IMR-90 (cell line): ENCODE results near the gene C1QTNF8. TPM values are rescaled to one million over a fixed set of nuclear protein-coding genes. Genes with fewer than 3 reads are reported as not detected.

Experiments
- ATAC-seq: fragments of 200-7000 bp; cut with Tn5 transposase; 2 replicates; pipeline ENCODE4 v1.9.1; 2020; ENCODE audit warnings: low read depth, mild to moderate bottlenecking, moderate library complexity
- BruUV-seq: library from RNA; stranded (reverse); fragments of 400-500 nt; replicated peaks from 2 replicates; lab custom pipeline; 2021; lab: Mats Ljungman, UMichigan
- CTCF ChIA-PET: fragments of 300-600 bp; formaldehyde crosslinking; extraction: SDS; loops from one replicate; lab custom pipeline; 2021; ENCODE audit warnings: antibody characterized with exemption; lab: Yijun Ruan, JAX
- POLR2A ChIA-PET: fragments of 300-600 bp; sonication (Branson Sonifier 250); formaldehyde crosslinking; loops from one replicate; lab custom pipeline; 2022; ENCODE audit warnings: antibody characterized with exemption; ENCODE audit not compliant: unreplicated experiment; lab: Charles Lee
- DNase-seq: peaks from one replicate; pipeline ENCODE4 v3.0.0; 2013
- H2AFZ ChIP-seq: replicated peaks from 2 replicates; pipeline ENCODE3; 2013; ENCODE audit warnings: low read length, mild to moderate bottlenecking; ENCODE audit not compliant: poor library complexity
- H2AK5ac ChIP-seq: 2 replicates; pipeline ENCODE4 v1.6.1; 2013; ENCODE audit warnings: low read depth, low read length, inconsistent platforms
- H2AK9ac ChIP-seq: replicated peaks from 2 replicates; pipeline ENCODE3; 2013; ENCODE audit warnings: mild to moderate bottlenecking, low read depth, low read length, moderate library complexity; ENCODE audit not compliant: poor library complexity
- H2BK120ac ChIP-seq: 2 replicates; pipeline ENCODE4 v1.6.1; 2013; ENCODE audit warnings: low read depth, low read length, inconsistent platforms
- H2BK15ac ChIP-seq: 3 replicates; pipeline ENCODE4 v1.6.1; 2013; ENCODE audit warnings: low read depth, low read length, inconsistent platforms
- H2BK20ac ChIP-seq: 2 replicates; pipeline ENCODE4 v1.6.1; 2013; ENCODE audit warnings: low read depth, mild to moderate bottlenecking, inconsistent platforms, low read length, moderate library complexity
- H2BK5ac ChIP-seq: 2 replicates; pipeline ENCODE4 v1.6.1; 2013; ENCODE audit warnings: mild to moderate bottlenecking, low read depth, low read length, inconsistent platforms; ENCODE audit not compliant: poor library complexity, severe bottlenecking
- H3K14ac ChIP-seq: replicated peaks from 2 replicates; pipeline ENCODE4 v1.6.1; 2013; ENCODE audit warnings: low read depth, low read length, inconsistent platforms
- H3K18ac ChIP-seq: 2 replicates; pipeline ENCODE4 v1.6.1; 2013; ENCODE audit warnings: low read depth, low read length, control low read depth
- H3K23ac ChIP-seq: 2 replicates; pipeline ENCODE4 v1.6.1; 2013; ENCODE audit warnings: low read depth, low read length, inconsistent platforms
- H3K27ac ChIP-seq: 2 replicates; pipeline ENCODE4 v1.5.1; 2013; ENCODE audit warnings: mild to moderate bottlenecking, control low read depth, low read length; ENCODE audit not compliant: insufficient read depth
- H3K27me3 ChIP-seq: 2 replicates; pipeline ENCODE4 v1.6.1; 2013; ENCODE audit warnings: low read length; ENCODE audit not compliant: control insufficient read depth, insufficient read depth
- H3K36me3 ChIP-seq: 2 replicates; pipeline ENCODE4 v1.6.1; 2013; ENCODE audit warnings: low read length, mixed read lengths; ENCODE audit not compliant: control insufficient read depth, insufficient read depth
- H3K4ac ChIP-seq: 2 replicates; pipeline ENCODE4 v1.6.1; 2013; ENCODE audit warnings: low read depth, low read length, inconsistent platforms
- H3K4me1 ChIP-seq: 2 replicates; pipeline ENCODE4 v1.6.1; 2013; ENCODE audit warnings: low read length, mixed read lengths; ENCODE audit not compliant: control insufficient read depth, insufficient read depth
- H3K4me2 ChIP-seq: 2 replicates; pipeline ENCODE4 v1.6.1; 2013; ENCODE audit warnings: low read depth, mild to moderate bottlenecking, control low read depth, low read length, moderate library complexity
- H3K4me3 ChIP-seq: 2 replicates; pipeline ENCODE4 v1.5.1; 2013; ENCODE audit warnings: low read depth, mild to moderate bottlenecking, control low read depth, low read length, moderate library complexity; ENCODE audit not compliant: insufficient read depth
- H3K56ac ChIP-seq: 2 replicates; pipeline ENCODE4 v1.6.1; 2013; ENCODE audit warnings: low read length, inconsistent platforms; ENCODE audit not compliant: insufficient read depth; ENCODE audit errors: extremely low read depth
- H3K79me1 ChIP-seq, 2 experiments: 2 replicates each; pipeline ENCODE4 v1.6.1; 2013; ENCODE audit warnings: low read length in 2 of 2, inconsistent platforms in 1 of 2, low read depth in 1 of 2
- H3K9ac ChIP-seq: 2 replicates; pipeline ENCODE4 v1.6.1; 2013; ENCODE audit warnings: low read depth, low read length, control low read depth
- H3K9me1 ChIP-seq: 2 replicates; pipeline ENCODE4 v1.6.1; 2013; ENCODE audit warnings: low read length, inconsistent platforms; ENCODE audit not compliant: insufficient read depth
- H3K9me3 ChIP-seq: 2 replicates; pipeline ENCODE4 v1.6.1; 2013; ENCODE audit warnings: low read length; ENCODE audit not compliant: control insufficient read depth, insufficient read depth
- H4K20me1 ChIP-seq: 2 replicates; pipeline ENCODE4 v1.6.1; 2013; ENCODE audit warnings: low read length, inconsistent platforms; ENCODE audit not compliant: insufficient read depth
- H4K5ac ChIP-seq: 2 replicates; pipeline ENCODE4 v1.6.1; 2013; ENCODE audit warnings: mild to moderate bottlenecking, low read depth, low read length, control low read depth
- H4K8ac ChIP-seq, 2 experiments: 2 replicates each; pipeline ENCODE4 v1.6.1; 2013; ENCODE audit warnings: low read depth in 2 of 2, low read length in 2 of 2, control low read depth in 1 of 2, inconsistent platforms in 1 of 2
- H4K91ac ChIP-seq: 2 replicates; pipeline ENCODE4 v1.6.1; 2013; ENCODE audit warnings: low read depth, low read length, inconsistent platforms; ENCODE audit not compliant: insufficient read depth
- BHLHE40 ChIP-seq: fragments of 150-350 bp; IDR thresholded peaks from 2 replicates; pipeline ENCODE4 v1.6.1; 2016; ENCODE audit warnings: mild to moderate bottlenecking, low read depth, low read length
- CEBPB ChIP-seq: IDR thresholded peaks from 2 replicates; pipeline ENCODE4 v1.6.1; 2012; ENCODE audit warnings: low read depth, low read length, improper control_type of control experiment
- CHD1 ChIP-seq: IDR thresholded peaks from 2 replicates; pipeline ENCODE4 v1.6.1; 2012; ENCODE audit warnings: low read depth, low read length, improper control_type of control experiment
- CTCF ChIP-seq: conservative IDR thresholded peaks from 2 replicates; pipeline ENCODE4 v1.5.1; 2012; ENCODE audit warnings: mild to moderate bottlenecking, low read depth, low read length, improper control_type of control experiment
- ELK1 ChIP-seq: fragments of 150-350 bp; IDR thresholded peaks from 2 replicates; pipeline ENCODE4 v1.6.1; 2016; ENCODE audit warnings: low read depth, mild to moderate bottlenecking, low read length, moderate library complexity, borderline replicate concordance
- FOS ChIP-seq: fragments of 150-350 bp; IDR thresholded peaks from 2 replicates; pipeline ENCODE4 v1.6.1; 2016; ENCODE audit warnings: low read depth, low read length
- MAFK ChIP-seq: IDR thresholded peaks from 2 replicates; pipeline ENCODE4 v1.6.1; 2012; ENCODE audit warnings: low read depth, low read length, improper control_type of control experiment
- MAZ ChIP-seq: IDR thresholded peaks from 2 replicates; pipeline ENCODE4 v1.6.1; 2012; ENCODE audit warnings: low read depth, mild to moderate bottlenecking, low read length, improper control_type of control experiment, moderate library complexity, borderline replicate concordance
- MXI1 ChIP-seq: IDR thresholded peaks from 2 replicates; pipeline ENCODE4 v1.6.1; 2012; ENCODE audit warnings: low read depth, mild to moderate bottlenecking, low read length, moderate library complexity, borderline replicate concordance
- NFE2L2 ChIP-seq: fragments of 150-350 bp; IDR thresholded peaks from 2 replicates; pipeline ENCODE4 v1.6.1; 2016; ENCODE audit warnings: low read depth, mild to moderate bottlenecking, low read length
- POLR2A ChIP-seq: IDR thresholded peaks from 2 replicates; pipeline ENCODE4 v1.6.1; 2012; ENCODE audit warnings: mild to moderate bottlenecking, low read depth, low read length
- RCOR1 ChIP-seq: IDR thresholded peaks from 2 replicates; pipeline ENCODE4 v1.6.1; 2012; ENCODE audit warnings: mild to moderate bottlenecking, low read length, improper control_type of control experiment; ENCODE audit not compliant: insufficient replicate concordance
- RFX5 ChIP-seq: IDR thresholded peaks from 2 replicates; pipeline ENCODE4 v1.8.0; 2012; ENCODE audit warnings: low read depth, mild to moderate bottlenecking, low read length, moderate library complexity
- SMC3 ChIP-seq: fragments of 150-350 bp; IDR thresholded peaks from 2 replicates; pipeline ENCODE4 v1.6.1; 2016; ENCODE audit warnings: low read depth, mild to moderate bottlenecking, antibody characterized with exemption, low read length, moderate library complexity
- USF2 ChIP-seq: fragments of 150-350 bp; IDR thresholded peaks from 2 replicates; pipeline ENCODE4 v1.6.1; 2017; ENCODE audit warnings: mild to moderate bottlenecking, antibody characterized with exemption, low read length, low read depth
- WGBS, 2 experiments: methylation state at CpG; one replicate each; pipeline versions ENCODE4 v1.1.5 to v1.1.7; 2013; ENCODE audit warnings: missing lambda C conversion rate in 2 of 2; ENCODE audit not compliant: insufficient read length in 1 of 2; ENCODE audit errors: extremely low coverage in 2 of 2; 5-methylcytosine and 5-hydroxymethylcytosine counted together
- dilution Hi-C: fragments of 300-500 bp; cut with HindIII; formaldehyde crosslinking; loops from one replicate; pipeline ENCODE4 v1.14.3; 2018; ENCODE audit warnings: low sequenced_read_pairs; ENCODE audit not compliant: unreplicated experiment
- in situ Hi-C: fragments of 300-500 bp; cut with MboI; formaldehyde crosslinking; loops from 3 replicates; pipeline ENCODE4 v1.14.3; 2019; ENCODE audit warnings: low sequenced_read_pairs, inconsistent platforms, mixed read lengths
- intact Hi-C: fragments of 100-400 bp; cut with micrococcal nuclease; formaldehyde crosslinking; loops from 2 replicates; pipeline ENCODE4 v1.10.0; 2022
- polyA plus RNA-seq, 3 experiments: library from polyadenylated mRNA; depleted of rRNA; stranded (reverse); fragments of >200 nt; gene quantifications; 2 replicates each; pipeline ENCODE4 v1.2.3, GENCODE V29; 2012; ENCODE audit warnings: low replicate concordance in 1 of 3
- total RNA-seq: library from RNA; depleted of rRNA; stranded (reverse); fragments of >200 nt; gene quantifications from 2 replicates; pipeline ENCODE4 v1.2.3, GENCODE V29; 2012

C1QTNF8 gene
- total and polyA plus RNA-seq, 2 of the 4 experiments (the other 2 are of a cell fraction) = not detected

- Histone ChIP-seq H4K20me1 (no peaks in the 10 kb centered on the region), H3K27ac (no peak overlapping the region), H2BK20ac (no peak overlapping the region), H3K27me3 (peaks cover 7% of the 10 kb centered on the region; the same call in 1 of the 2 replicates), H3K18ac (no peak overlapping the region), H3K9ac (no peak overlapping the region), H3K9me1 (no peaks in the 10 kb centered on the region), H2AFZ (no peak overlapping the region), H3K23ac (no peak overlapping the region), H3K36me3 (no peaks in the 10 kb centered on the region), H2AK5ac (no peak overlapping the region), H4K91ac (no peak overlapping the region), H3K4me2 (no peak overlapping the region), H3K56ac (no peak overlapping the region), H2BK5ac (no peak overlapping the region), H3K4me3 (no peak overlapping the region), H2AK9ac (no peak overlapping the region), H2BK15ac (no peak overlapping the region), H4K8ac (no peak overlapping the region), H3K9me3 (peaks cover 6% of the 10 kb centered on the region), H4K5ac (no peak overlapping the region), H2BK120ac (no peak overlapping the region), H3K4ac (no peak overlapping the region), H3K79me1 (no peaks in the 10 kb centered on the region), H3K14ac (no peak overlapping the region), H3K4me1 (no peaks in the 10 kb centered on the region)
- DNase-seq (no peak), ATAC-seq (0 out of 2 replicates have a peak, but pooled peaks have one; percentile 55)
- in situ Hi-C loops = loop anchor here (25.0 kb wide), 1 partner anchor 345 kb away; the partner anchor contains the start of genes ANTKMT, FBXL16 and METRN
- 26% methylated on average over 20 of the region's 33 CpGs; no CpG with 5 or more reads in 1 of the 2 experiments for WGBS, 2 experiments
- CTCF ChIA-PET = interaction anchor here (1.0 kb wide), 2 partner anchors 17 to 42 kb away, joined by 3 read pairs; no protein-coding TSS in a partner anchor
- intact Hi-C loops = loop anchor here (2.0 kb wide), 1 partner anchor 45 kb away; no protein-coding TSS in a partner anchor
- BruUV-seq = no TSS peak
- POLR2A ChIA-PET = no interaction called here
- dilution Hi-C loops = no loop called here
- TF ChIP-seq CHD1 (no peak), NFE2L2 (no peak), MAZ (no peak), MAFK (no peak), BHLHE40 (no peak), FOS (no peak), RCOR1 (no peak), CTCF (peak; percentile 65), MXI1 (no peak), POLR2A (no peak), USF2 (no peak), ELK1 (no peak), RFX5 (no peak), SMC3 (peak; percentile 78), CEBPB (no peak)
Measured at GRCh38 chr16:1057252-1057932, 38.7 kb downstream of the C1QTNF8 start.
